Esophagus squamous epithelium (tissue), 5 donors: ENCODE measurements around the gene PDIA2. TPM values are rescaled to one million over a fixed set of nuclear protein-coding genes. Genes with fewer than 3 reads are reported as not detected.
"Not testable (repeated sequence)": the region's sequence is repeated elsewhere in the genome, so short reads cannot be mapped to it uniquely, and the experiment has no call there.

ENCODE experiments used
- DNase-seq: peaks from one replicate; lab custom pipeline; 2025; lab: John Stamatoyannopoulos, UW
- H3K27ac ChIP-seq, 4 donors: fragments of 200-600 bp; sonication (generic); one replicate each; pipeline ENCODE4 v1.5.1; 2016 to 2019; ENCODE audit warnings: mild to moderate bottlenecking in 1 of 4
- H3K27me3 ChIP-seq, 4 donors: fragments of 200-600 bp; sonication (generic); 1 replicate in 3 of 4; 2 replicates in 1 of 4; pipeline versions ENCODE4 v1.5.1 to v1.6.0; 2017 to 2021; ENCODE audit warnings: antibody characterized with exemption in 1 of 4
- H3K36me3 ChIP-seq, 3 donors: fragments of 200-600 bp; sonication (generic); one replicate each; pipeline ENCODE4 v1.5.1; 2016 to 2019
- H3K4me1 ChIP-seq, 3 donors: fragments of 200-600 bp; sonication (generic); one replicate each; pipeline ENCODE4 v1.5.1; 2017 to 2019
- H3K4me3 ChIP-seq, 4 donors: fragments of 200-600 bp; sonication (generic); 1 replicate in 3 of 4; 2 replicates in 1 of 4; pipeline ENCODE4 v1.5.1; 2016 to 2019; ENCODE audit warnings: mild to moderate bottlenecking in 2 of 4, moderate library complexity in 1 of 4
- H3K9me3 ChIP-seq, 3 donors: fragments of 200-600 bp; sonication (generic); one replicate each; pipeline ENCODE4 v1.5.1; 2016 to 2019
- CTCF ChIP-seq, 6 experiments: fragments of 450-650 bp in 4 of 6; fragments of 200-600 bp in 2 of 6; sonication (generic) in 2 of 6; IDR thresholded peaks; one replicate each; pipeline ENCODE4 v1.5.1; 2016 to 2019; ENCODE audit warnings: antibody characterized with exemption in 6 of 6, mild to moderate bottlenecking in 4 of 6, moderate library complexity in 4 of 6
- POLR2A ChIP-seq, 4 donors: fragments of 450-650 bp; IDR thresholded peaks; one replicate each; pipeline ENCODE4 v1.6.1; 2017; ENCODE audit warnings: antibody characterized with exemption in 4 of 4, mild to moderate bottlenecking in 4 of 4, moderate library complexity in 3 of 4
- WGBS, 2 donors: methylation state at CpG; one replicate each; pipeline ENCODE4 v1.1.5; 2018; 5-methylcytosine and 5-hydroxymethylcytosine counted together
- intact Hi-C: fragments of 100-400 bp; cut with DNase I; formaldehyde crosslinking; loops from one replicate; pipeline ENCODE4 v1.15.0; 2022
- total RNA-seq, 4 donors: library from RNA; depleted of rRNA; stranded (reverse); fragments of >200 nt; gene quantifications; one replicate each; pipeline ENCODE4 v1.1.0, GENCODE V29; 2016
- donor health status: DM: yes; HTN: yes; CAD: no.

The PDIA2 gene
- total RNA-seq, 4 donors from 2014 or later: not detected

- Histone ChIP-seq H3K4me3 (no peak overlapping the region), H3K9me3 (no peaks in the 10 kb centered on the region), H3K27me3 (peaks cover 0 to 3% (median 0%) of the 10 kb centered on the region in 4 donors), H3K27ac (no peak overlapping the region), H3K36me3 (peaks cover 17 to 41% (median 18%) of the 10 kb centered on the region in 3 donors), H3K4me1 (peaks cover 0 to 26% (median 3%) of the 10 kb centered on the region in 3 donors)
- WGBS, 2 donors: 63 to 72% methylated on average over 7 to 13 of the region's 25 CpGs
- TF ChIP-seq CTCF (IDR thresholded peaks at IDR 0.05): no peak
- no peak for TF ChIP-seq POLR2A (IDR thresholded peaks at IDR 0.05)
- DNase-seq: no peak
- intact Hi-C loops: no loop called here
Observed at GRCh38 chr16:266258-267164, 16.5 kb upstream of the PDIA2 start.

GRCh38 chr16:267562-267961, 15.4 kb upstream of the PDIA2 start:
- H3K27ac ChIP-seq, H3K9me3 ChIP-seq, H3K27me3 ChIP-seq, intact Hi-C loops, DNase-seq, H3K4me3 ChIP-seq: not testable (repeated sequence)
- Histone ChIP-seq H3K4me1 (peaks cover 0 to 26% (median 3%) of the 10 kb centered on the region in 3 donors), H3K36me3 (peaks cover 14 to 31% (median 14%) of the 10 kb centered on the region in 3 donors)
- 87 to 88% methylated on average over 17 of the region's 17 CpGs for WGBS, 2 donors

GRCh38 chr16:268141-269053, 14.6 kb upstream of the PDIA2 start:
- TF ChIP-seq CTCF (IDR thresholded peaks at IDR 0.05) (no peak), POLR2A (IDR thresholded peaks at IDR 0.05) (no peak)
- no peak for DNase-seq
- Histone ChIP-seq H3K4me1 (peaks cover 0 to 29% (median 3%) of the 10 kb centered on the region in 3 donors), H3K4me3 (no peak overlapping the region), H3K27ac (peak overlapping the region in 2 of 4 donors; percentile 29 to 52), H3K9me3 (no peaks in the 10 kb centered on the region), H3K27me3 (peaks cover 0 to 15% (median 0%) of the 10 kb centered on the region in 4 donors), H3K36me3 (peaks cover 9 to 22% (median 12%) of the 10 kb centered on the region in 3 donors)
- intact Hi-C loops: no loop called here
- WGBS, 2 donors: 37 to 64% methylated on average over 29 to 34 of the region's 40 CpGs

GRCh38 chr16:269061-269796, 13.7 kb upstream of the PDIA2 start:
- intact Hi-C loops: no loop called here
- H3K27me3 ChIP-seq: peaks cover 0 to 23% (median 0%) of the 10 kb centered on the region in 4 donors
- no peak for TF ChIP-seq POLR2A (IDR thresholded peaks at IDR 0.05)
- no peak for TF ChIP-seq CTCF (IDR thresholded peaks at IDR 0.05)
- DNase-seq: no peak
- peaks cover 2 to 14% (median 3%) of the 10 kb centered on the region in 3 donors for H3K36me3 ChIP-seq
- no peak overlapping the region for H3K27ac ChIP-seq
- no peak overlapping the region for H3K4me3 ChIP-seq
- peaks cover 0 to 38% (median 3%) of the 10 kb centered on the region in 3 donors for H3K4me1 ChIP-seq
- H3K9me3 ChIP-seq: no peaks in the 10 kb centered on the region
- 90% methylated on average over 2 of the region's 24 CpGs; no CpG with 5 or more reads in 1 of the 2 donors for WGBS, 2 donors
